HG03045 (cell line): ENCODE results near the gene ATF6.

Experiments used
- ATAC-seq: cut with Tn5 transposase; IDR thresholded peaks from one replicate; pipeline ENCODE4 v1.9.1; 2021; ENCODE audit warnings: mild to moderate bottlenecking, moderate library complexity; ENCODE audit not compliant: unreplicated experiment

The ATF6 gene

DNA sequence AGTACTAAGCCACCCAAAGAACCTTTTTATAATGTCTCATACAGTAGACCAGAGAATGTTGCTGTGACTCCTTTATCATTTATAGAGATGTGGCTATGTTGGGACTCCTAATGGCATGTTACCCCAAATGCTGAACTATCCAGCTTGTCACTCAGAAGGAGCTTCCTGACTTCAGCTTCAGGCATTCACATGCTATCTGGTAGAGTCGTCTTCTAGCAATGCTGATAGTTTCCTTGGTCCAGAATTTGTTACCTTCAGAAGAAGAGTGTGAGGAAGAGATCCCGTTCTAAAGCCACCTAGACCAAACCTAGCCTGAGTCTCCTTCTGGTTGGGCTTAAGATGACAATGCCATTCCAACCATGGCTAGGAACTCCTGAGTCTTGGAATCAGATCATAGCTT is 189.5 kb downstream of the ATF6 start:
- ATAC-seq = no peak

DNA sequence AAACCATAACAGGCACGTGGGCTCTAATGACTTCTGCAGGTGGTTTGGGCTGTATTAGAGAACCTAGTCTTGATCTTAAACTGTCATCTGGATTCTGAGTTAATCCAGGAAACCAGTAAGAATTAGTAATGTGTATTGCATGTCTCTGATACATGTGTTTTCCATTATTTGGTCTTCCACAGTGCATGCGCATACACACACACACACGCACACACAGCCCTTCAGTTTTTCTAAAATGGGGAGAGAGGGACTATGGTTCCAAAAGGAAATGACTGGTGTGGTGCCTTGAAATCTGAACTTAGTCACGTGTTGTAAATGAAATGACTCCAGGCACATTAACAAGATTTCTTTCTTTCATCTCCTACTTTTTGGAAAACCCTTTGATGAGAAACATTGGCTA is 190.0 kb downstream of the ATF6 start:
- ATAC-seq = no peak

DNA sequence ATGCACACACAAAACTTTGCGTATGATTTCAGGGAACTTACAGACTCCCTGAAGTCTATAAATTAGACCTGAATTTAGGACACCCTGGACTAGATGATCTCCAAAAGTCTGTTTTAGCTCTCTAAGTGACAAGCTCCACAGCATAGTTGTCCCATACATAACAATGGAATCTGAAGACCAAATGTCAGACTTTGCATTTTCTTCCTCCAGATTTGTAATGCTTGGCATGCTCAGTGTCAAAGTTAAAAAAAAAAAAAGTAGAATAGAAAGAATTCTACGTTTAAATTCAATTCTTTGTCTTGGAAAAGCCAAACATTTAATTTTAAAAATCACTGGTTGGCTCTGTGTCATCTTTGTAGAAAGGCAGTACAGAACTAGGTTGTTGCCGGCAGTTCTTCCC is 190.8 kb downstream of the ATF6 start:
- no peak for ATAC-seq

DNA sequence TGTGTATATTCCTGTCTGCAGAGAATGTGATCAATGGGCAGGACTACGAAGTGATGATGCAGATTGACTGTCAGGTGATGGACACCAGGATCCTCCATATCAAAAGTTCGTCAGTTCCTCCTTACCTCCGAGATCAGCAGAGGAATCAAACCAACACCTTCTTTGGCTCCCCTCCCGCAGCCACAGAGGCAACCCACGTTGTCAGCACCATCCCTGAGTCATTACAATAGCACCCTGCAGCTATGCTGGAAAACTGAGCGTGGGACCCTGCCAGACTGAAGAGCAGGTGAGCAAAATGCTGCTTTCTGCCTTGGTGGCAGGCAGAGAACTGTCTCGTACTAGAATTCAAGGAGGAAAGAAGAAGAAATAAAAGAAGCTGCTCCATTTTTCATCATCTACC is 192.3 kb downstream of the ATF6 start:
- no peak for ATAC-seq

DNA sequence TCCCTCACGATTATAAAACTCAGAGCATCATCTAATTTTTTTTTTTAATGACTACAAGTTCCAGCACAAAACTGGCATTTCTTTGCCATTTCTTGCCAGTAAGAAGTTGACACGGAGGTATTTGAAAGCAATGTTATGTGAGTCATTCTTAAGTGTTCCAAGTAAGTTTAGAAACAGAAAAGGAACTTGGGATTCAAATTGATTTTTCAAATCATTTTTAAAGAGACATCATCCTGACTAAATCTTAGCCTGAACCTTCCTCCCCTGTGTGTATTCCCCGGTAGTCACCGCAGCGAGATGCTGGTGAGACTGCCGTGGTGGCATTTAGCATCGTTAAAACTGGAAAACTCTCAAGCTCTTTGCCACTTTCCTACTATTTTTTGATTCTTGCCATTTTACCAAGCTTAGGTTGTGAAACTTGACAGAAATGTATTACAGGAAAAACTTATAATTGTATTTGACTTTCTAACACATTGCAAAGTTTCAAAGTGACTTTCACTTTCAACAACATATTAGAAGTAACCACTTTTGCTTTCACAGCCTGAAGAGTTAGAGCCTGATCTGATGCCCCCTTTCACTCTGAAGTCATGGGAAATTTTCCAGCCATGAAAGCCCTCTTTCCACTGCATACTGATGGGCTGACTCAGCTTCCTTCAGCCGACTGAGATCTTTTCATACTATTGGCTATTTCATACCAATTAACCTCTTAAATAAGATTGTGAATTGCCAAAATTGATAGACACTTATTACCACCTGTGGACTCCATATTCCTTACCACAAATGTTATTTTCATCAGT is 196.2 kb downstream of the ATF6 start:
- ATAC-seq = peak; percentile 81

DNA sequence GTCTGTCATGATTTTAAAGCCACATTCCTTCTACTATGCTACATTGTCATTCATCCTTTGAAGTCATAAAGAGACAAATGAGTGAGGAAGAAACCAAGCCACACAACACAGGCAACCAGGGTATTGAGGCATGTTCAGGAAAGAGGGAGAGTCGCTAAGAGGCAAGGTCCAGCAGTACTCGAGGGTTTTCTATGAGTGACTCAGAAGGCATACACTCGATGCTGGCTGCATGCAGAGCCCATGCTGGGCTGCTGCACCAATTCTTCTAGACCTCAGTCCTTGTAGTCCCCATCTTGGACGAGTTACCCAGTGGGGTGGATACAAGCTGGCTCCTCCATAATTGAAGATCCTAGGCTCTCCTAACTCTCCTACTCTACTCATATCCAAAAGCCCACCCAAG is 199.9 kb downstream of the ATF6 start:
- no peak for ATAC-seq

DNA sequence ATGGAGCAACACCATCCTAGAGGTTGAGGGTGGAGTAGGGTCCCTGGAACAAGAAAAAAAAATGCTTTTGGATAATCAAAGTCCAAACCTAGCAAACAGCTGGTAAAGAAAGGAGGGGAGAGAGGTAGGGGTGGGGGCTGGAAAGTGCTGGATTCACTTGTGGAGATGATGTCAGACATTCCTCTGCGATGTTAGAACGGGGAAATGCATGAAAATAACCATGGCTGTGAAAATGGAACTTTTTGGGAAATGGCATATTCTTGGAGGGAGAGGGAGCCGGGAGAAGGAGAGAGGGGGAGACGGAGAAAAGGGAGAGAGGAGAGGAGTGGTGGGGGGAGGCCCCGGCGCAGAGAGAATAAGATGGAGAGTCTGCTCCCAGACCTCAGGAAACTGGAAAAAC is 203.9 kb downstream of the ATF6 start:
- no peak for ATAC-seq

DNA sequence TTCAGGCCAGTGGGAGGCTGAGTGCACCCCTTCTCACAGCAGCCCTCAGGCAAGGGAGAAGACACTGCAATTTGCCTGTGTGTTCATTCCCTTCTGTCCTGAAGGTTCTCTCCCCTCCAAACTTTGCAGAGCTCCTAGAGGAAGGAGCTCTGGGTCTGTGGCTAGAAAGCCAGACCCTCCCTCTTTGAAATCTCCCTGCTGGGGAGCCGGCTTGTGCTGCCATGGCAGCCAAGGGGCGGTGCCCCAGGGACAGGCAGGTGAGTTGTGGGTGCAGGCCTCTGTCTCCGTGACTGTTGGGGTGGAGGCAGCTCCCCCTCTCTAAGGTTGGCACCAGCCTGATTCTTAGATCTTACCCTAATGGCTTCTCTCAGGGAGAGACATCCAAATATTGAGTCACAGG is 204.5 kb downstream of the ATF6 start:
- no peak for ATAC-seq

DNA sequence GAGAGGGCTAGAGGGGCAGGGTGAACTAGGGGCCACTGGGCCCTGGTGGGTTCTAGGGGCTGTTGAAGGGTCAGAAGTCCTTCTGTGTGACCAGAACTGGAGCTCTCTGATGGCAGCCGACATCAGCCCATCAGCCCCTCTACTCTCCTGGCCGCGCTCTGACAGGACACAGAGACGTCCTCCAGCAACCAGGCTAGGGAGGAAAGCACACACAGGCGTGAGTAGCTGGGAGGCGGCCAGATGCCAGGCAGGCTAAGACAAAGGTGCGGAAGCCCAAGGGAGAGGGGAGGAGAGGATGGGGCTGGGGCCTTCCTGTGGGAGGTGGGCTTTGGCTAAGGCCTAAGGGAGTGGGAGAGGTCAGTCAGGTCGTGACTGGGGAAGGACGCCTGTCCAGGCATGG is 206.7 kb downstream of the ATF6 start:
- no peak for ATAC-seq

DNA sequence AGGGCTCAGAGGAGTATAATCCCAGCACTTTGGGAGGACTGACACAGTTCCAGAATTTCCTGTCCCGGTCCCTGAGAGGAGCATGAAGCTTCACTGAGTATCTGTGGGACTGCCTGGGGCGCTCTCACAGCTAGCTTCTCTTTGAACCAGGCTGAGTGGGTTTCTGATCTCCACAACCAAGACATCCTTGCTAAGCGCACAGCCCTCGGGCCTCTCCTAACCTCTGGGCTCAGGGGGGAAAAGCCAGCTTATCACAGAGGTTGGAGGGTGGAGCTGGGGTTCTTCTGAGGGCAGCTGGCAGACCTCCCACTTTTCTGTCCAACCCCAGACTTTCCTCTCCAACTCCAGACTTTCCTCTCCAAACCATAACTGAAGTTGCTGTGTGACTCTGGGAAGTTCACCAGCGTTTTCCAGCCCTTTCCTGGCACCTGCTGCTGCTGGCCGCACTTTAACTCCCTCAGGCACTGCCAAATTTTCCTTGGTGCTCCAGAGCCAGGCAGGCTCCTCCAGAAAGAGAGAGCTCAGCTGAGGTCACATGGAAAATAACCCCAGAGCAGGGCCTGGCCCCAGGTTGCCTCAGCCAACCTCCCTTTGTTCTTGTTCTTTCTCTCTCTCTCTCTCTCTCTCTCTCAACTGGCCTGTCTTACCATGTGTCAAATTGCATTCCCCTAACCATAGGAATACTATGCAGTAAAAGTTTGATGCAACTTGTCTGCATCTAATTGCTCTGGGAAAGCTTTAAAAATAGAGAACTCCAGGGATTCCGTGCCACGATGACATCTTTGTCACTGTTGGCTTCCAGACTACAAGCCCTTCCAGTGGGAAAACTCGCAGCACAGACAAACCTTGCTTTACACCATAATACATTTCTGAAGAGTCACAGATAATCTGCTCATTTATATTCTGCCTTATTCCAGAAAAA is 208.1 kb downstream of the ATF6 start:
- no peak for ATAC-seq

DNA sequence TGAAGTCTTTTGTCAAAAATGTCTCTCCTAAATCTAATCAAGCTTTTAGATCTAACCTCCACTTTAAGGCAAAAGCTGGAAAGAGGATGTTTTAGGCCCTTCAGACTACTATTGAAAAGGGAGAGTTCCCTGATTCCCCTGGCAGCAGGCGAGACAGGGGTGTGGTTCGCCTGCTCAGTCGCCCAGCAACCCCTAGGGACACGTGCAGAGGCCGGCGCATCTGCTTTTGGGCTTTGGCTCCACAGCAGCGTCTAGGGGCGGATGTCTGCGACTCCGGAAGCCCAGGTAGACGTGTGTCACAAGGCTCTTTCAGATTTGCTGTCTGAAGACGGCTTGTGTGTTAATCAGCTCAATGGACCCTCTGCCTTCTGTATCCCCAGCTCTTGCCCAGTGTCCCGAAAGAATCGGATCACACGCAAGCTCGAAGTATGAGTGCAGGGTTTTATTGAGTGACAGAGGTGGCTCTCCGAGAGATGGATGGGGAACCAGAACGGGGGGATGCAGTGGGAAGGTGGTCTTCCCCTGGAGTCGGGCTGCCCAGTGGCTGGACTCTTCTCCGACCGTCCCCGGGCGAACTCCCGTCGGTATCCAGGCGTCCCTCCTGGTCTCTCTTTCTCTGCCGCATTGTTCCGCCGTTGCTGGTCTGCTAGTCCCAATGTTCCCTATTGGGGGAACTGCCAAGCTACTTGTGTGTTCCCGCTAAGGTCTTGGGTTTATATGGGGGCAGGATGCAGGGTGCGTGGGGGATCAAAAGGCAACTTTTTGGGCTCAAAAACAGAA is 212.1 kb downstream of the ATF6 start:
- ATAC-seq = no peak

DNA sequence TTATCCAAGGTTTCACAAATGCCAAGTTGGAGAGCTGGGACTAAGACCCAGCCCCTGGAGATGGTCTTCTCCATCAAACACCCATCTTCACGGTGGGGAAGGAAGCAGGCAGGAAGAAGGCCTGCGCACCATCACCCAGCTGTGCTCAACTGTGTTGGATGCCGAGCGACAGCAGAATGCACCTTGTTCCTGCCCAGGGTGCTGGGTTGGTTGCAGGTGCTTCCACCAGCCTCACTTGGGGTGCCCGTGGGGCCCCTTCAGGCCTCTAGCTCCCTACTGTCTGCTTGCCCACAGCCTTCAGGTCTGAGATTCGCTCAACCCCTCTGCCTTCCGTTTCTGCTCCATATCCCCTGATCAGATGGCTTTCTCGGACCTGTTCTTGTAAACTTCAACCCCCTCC is 215.0 kb downstream of the ATF6 start:
- no peak for ATAC-seq

DNA sequence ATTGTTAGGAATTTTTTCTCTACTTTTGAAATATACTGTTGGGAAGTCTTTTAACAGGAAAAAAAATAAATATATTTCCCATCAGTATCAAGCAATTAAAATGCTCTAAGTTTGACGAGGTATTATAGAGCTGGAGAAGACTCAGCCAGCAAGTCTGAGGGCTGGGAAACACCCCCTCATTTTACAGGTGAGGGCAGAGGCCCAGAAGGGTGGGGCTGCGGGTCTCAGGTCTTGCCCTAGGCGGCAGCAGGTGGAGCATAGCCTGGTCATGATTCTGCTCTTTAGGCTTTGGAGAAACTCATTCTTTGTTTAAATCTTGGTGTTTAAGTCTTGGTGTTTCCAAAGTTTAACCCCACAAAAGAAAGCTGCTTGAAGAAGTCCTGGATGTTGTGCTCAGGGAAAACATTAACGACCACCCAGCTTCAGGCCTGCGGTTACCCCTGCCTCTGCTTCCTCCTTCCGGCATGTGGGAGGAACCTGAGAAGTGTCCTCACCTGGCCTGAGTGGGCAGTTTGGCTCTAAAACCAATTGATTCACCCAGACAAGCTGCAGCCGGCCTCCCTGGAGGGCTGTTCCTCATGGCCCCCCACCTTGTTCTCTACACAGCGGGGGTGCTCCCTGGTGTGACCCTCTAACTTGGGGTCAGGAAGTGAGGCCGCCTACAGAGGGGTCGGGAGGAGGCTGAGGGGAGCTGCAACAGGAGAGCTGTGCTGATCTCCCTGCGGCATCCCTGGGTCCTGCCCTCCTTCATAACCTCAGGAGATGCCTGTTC is 215.8 kb downstream of the ATF6 start:
- ATAC-seq = no peak

DNA sequence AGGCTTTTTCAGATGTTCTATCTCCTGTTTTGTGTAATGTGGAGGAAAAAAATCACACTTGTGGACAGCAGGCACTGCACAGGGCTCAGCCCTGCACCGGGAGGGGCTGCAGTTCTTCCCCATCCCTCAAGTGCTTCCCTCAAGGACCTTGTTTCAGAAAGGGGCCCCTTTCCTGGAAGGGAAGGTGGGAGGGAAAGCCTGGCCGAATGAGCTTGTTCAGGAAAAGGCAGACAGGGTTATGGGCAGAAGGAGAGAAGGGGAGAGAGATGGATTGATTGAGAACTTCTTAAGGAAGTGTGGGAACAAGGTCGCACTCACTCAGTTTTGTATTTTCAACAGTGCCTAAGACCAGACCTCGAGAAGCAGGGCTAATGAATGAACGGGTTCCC is 216.4 kb downstream of the ATF6 start:
- no peak for ATAC-seq

DNA sequence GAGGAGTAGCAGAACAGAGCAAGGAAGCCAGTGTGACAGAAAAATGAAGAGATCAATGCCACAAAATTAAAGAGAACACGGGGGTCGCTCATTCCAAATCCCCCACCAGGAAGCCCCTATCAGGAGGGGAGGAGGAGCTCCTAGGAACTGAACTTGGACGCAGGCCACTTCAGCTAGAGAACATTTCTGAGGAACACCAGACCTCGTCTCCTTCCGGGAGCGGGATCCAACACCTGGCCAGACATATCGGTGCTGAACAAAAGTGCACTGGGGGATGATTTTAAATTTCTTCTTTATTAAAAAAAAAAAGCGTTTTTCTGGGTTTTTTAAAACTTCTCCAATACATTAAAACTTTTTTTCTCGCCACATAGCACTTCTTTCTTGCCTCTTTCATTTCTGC is 216.8 kb downstream of the ATF6 start:
- no peak for ATAC-seq

DNA sequence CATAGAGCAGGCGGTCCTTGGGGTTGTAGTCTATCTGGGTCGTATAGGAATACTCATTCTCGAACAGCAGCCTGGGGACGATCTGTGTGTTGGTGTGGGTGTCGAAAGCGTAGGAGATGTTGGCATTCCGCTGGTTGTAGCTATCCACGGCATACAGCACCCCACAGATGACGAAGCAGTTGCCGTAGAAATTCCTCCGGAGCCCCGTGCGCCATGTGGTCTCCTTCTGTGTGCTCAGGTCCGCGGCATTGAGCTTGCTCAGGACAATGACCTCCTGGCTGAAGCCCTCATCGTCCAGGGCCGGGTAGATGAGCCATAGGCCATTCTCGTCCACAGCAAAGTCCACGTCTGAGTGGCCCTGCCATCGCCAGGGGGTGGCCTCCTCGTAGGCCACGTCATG is 217.6 kb downstream of the ATF6 start:
- ATAC-seq = no peak

DNA sequence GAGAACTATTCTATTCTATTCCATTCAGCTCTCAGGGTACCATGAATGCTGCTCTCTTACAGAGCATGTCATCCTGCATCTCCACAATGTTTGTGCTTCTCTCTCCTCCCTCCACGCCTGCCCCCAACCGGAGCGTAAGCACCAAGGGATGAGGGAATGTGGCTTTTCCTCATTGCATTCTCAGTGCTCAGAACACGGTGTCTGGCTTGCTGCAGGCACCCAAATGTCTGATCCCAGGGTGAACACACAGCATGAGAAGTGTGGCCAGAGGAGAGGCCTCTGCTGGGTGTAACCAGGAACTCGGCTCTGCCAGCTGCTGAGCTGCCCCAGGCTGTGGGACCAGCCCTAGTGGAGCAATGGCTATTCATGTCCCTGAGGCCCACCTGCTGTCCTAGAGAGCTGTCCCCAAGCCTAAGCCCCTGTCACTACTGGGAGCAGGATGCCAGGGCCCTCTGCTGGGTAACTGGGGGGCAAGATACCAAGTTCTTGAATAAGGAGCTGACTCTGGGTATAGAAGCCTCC is 219.2 kb downstream of the ATF6 start:
- ATAC-seq = no peak

DNA sequence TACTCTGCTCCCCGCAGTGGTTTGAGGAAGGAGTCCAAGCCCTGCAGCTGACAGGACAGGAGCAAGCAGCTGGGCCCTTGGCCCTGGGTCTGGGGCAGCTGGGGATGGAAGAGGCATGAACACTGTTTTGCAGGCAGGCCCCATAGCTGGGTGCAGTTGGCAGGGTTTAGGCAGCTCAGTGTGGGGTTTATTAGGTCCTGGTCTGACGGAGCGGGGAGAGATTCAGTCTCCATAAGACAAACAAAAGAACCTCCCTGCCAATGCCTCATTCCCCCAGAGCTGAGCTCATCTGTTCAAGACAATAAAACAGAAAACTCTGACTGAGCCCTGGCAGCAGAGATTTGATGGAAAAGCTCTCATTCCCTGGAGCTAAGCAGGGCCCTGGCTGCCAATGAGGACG is 220.2 kb downstream of the ATF6 start:
- no peak for ATAC-seq

DNA sequence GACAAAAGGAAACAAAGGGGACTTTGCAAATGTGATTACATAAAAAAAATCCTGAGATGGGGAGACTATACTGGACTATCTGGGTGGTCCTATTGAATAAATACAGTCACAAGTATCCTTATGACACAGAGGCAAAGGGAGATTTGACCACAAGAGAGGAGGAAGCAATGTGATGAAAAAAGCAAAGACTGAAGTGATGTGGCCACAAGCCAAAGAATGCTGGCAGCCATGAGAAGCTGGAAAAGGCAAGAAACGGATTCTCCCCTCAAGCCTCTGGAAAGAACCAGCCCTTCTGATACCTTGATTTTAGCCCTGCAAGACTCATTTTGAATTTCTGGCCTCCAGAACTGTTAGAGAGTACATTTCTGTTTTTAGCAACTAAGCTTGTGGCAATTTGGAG is 221.2 kb downstream of the ATF6 start:
- no peak for ATAC-seq

DNA sequence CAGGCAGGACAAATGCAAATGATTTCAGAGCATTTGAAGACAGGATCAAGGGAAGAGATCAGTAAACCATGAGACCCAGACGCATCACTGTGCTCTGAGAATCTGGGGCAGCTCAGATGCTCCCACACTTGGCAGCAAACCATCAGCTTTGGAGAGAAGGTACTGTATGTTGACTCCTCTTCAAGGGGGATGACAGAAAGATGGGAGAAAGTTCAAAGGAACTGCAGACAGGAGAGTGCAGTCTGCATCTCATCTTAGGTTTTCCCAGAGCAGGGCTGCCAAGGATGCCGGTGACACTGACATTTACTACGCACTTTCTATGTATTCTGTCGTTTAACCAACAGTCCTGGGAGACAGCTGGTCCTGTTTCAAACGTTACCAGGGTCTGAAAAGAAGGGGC is 221.8 kb downstream of the ATF6 start:
- ATAC-seq = no peak

DNA sequence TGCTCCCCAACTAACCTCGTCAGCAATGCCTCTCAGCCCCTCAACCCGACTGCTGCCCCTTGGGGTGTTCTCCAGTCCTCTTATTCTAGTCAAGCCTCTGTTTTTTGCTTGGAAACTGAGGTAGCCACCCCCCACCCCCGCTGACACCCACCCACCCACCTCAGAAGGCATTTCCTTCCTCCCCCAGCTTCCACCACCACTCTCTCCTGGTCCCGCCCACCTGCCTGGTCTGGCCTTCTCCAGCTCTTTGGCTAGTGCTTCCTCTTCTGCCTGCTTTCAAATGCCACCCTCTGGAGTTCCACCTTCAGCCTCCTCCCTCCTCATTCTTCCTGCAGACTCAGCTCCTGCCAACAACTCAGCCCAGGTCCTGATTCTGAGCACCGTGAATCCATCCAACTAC is 222.3 kb downstream of the ATF6 start:
- no peak for ATAC-seq
